T-cell (primary cell): Measurements from ENCODE around the gene CCBE1. TPM values are rescaled to one million over a fixed set of nuclear protein-coding genes. Genes with fewer than 3 reads are reported as not detected.

ENCODE experiments used
- ATAC-seq, 4 experiments: fragments of 200-7000 bp in 3 of 4; fragments of 150-1000 bp in 1 of 4; cut with Tn5 transposase; replicated peaks in 1 of 4; 1 replicate in 3 of 4; 2 replicates in 1 of 4; pipeline ENCODE4 v1.10.0; 2021; ENCODE audit warnings: moderate library complexity in 3 of 4, mild to moderate bottlenecking in 2 of 4, moderate number of reproducible peaks in 1 of 4
- CTCF ChIA-PET, 2 donors: fragments of 300-600 bp; sonication (Branson Sonifier 250); formaldehyde crosslinking; loops; one replicate each; lab custom pipeline; 2022; ENCODE audit warnings: antibody characterized with exemption in 2 of 2; lab: Charles Lee
- POLR2A ChIA-PET, 2 donors: fragments of 300-600 bp; sonication (Branson Sonifier 250); formaldehyde crosslinking; loops; one replicate each; lab custom pipeline; 2022; ENCODE audit warnings: antibody characterized with exemption in 2 of 2; lab: Charles Lee
- DNase-seq, 35 experiments: peaks; one replicate each; pipeline versions ENCODE4 v3.0.0 to v3.0.0-alpha.2; 2013 to 2023
- H3K27ac ChIP-seq: one replicate; pipeline ENCODE4 v1.5.1; 2013; ENCODE audit warnings: low read length
- H3K27me3 ChIP-seq, 2 experiments: replicated peaks in 1 of 2; 1 replicate in 1 of 2; 2 replicates in 1 of 2; pipeline versions ENCODE4 v1.6.1 to v1.7.0; 2013; ENCODE audit warnings: low read length in 1 of 2, mixed read lengths in 1 of 2; ENCODE audit not compliant: control insufficient read depth in 2 of 2, insufficient read depth in 2 of 2; ENCODE audit errors: extremely low read depth in 1 of 2
- H3K36me3 ChIP-seq, 2 donors: 1 replicate in 1 of 2; 2 replicates in 1 of 2; pipeline versions ENCODE4 v1.6.1 to v1.7.0; 2013; ENCODE audit warnings: low read length in 1 of 2; ENCODE audit not compliant: control insufficient read depth in 2 of 2, insufficient read depth in 1 of 2; ENCODE audit errors: extremely low read depth in 1 of 2
- H3K4me1 ChIP-seq, 2 experiments: 1 replicate in 1 of 2; 2 replicates in 1 of 2; pipeline versions ENCODE4 v1.6.1 to v1.7.0; 2013; ENCODE audit warnings: low read length in 2 of 2, mixed read lengths in 1 of 2; ENCODE audit not compliant: insufficient read depth in 2 of 2, control insufficient read depth in 1 of 2; ENCODE audit errors: extremely low read depth in 1 of 2
- H3K4me3 ChIP-seq, 2 donors: 1 replicate in 1 of 2; 2 replicates in 1 of 2; pipeline versions ENCODE4 v1.5.1 to v1.7.0; 2013; ENCODE audit warnings: mild to moderate bottlenecking in 2 of 2, low read length in 1 of 2, moderate library complexity in 1 of 2; ENCODE audit not compliant: control insufficient read depth in 1 of 2; ENCODE audit errors: extremely low read depth in 1 of 2
- H3K9me3 ChIP-seq: 2 replicates; pipeline ENCODE4 v1.7.0; 2013
- H3K27ac Mint-ChIP-seq, 2 donors: one replicate each; pipeline ENCODE4 v1.8.0; 2020 to 2021; ENCODE audit warnings: mild to moderate bottlenecking in 2 of 2, mixed read lengths in 2 of 2
- H3K27me3 Mint-ChIP-seq, 2 donors: one replicate each; pipeline ENCODE4 v1.8.0; 2021 to 2022; ENCODE audit warnings: mixed read lengths in 2 of 2
- H3K36me3 Mint-ChIP-seq: one replicate; pipeline ENCODE4 v1.8.0; 2021; ENCODE audit warnings: mixed read lengths
- H3K4me1 Mint-ChIP-seq, 3 donors: one replicate each; pipeline ENCODE4 v1.8.0; 2020 to 2022; ENCODE audit warnings: mixed read lengths in 3 of 3, mild to moderate bottlenecking in 1 of 3
- H3K4me3 Mint-ChIP-seq, 3 donors: one replicate each; pipeline ENCODE4 v1.8.0; 2020 to 2022; ENCODE audit warnings: mild to moderate bottlenecking in 3 of 3, mixed read lengths in 3 of 3, moderate library complexity in 3 of 3
- H3K9me3 Mint-ChIP-seq, 3 donors: one replicate each; pipeline ENCODE4 v1.8.0; 2020 to 2022; ENCODE audit warnings: mixed read lengths in 3 of 3
- WGBS: methylation state at CpG from one replicate; pipeline ENCODE4 v1.1.5; 2013; ENCODE audit warnings: missing lambda C conversion rate; ENCODE audit not compliant: insufficient coverage; 5-methylcytosine and 5-hydroxymethylcytosine counted together
- total RNA-seq, 35 experiments: library from RNA in 6 of 35; stranded (reverse) in 6 of 35; fragments of 120-200 nt in 1 of 35; gene quantifications; one replicate each; pipeline versions ENCODE4 v1.2.1 to v1.2.4 and lab custom pipeline; 2013 to 2026

Gene CCBE1
- total RNA-seq, 5 donors from 2014 or later (not counting 1 experiment from before 2014, with no cell fraction given): 0.07 to 0.32 (median 0.29) TPM; not detected in 2

DNA sequence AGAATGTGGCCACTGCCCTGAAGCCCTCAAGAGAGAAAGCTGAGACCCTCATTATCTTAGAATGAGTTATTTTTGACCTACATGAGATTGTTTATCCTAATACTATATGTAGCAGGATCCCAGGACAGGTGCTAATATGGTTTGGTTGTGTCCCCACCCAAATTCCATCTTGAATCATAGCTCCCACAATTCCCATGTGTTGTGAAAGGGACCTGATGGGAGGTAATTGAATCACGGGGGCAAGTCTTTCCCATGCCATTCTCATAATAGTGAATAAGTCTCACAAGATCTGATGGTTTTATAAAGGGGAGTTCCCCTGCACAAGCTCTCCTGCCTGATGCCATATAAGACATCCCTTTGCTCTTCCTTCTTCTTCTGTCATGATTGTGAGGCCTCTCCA, 76.8 kb downstream of the CCBE1 start:
- Histone ChIP-seq H3K27me3 (peaks cover 0 to 2% of the 10 kb centered on the region in 2 experiments), H3K9me3 (no peaks in the 10 kb centered on the region), H3K4me1 (no peaks in the 10 kb centered on the region), H3K27ac (no peak overlapping the region), H3K4me3 (no peak overlapping the region), H3K36me3 (no peaks in the 10 kb centered on the region)
- Mint-ChIP-seq H3K4me1 (no peaks in the 10 kb centered on the region), H3K27me3 (peaks cover 0 to 8% of the 10 kb centered on the region in 2 donors), H3K36me3 (no peaks in the 10 kb centered on the region), H3K27ac (no peak overlapping the region), H3K4me3 (no peak overlapping the region), H3K9me3 (no peaks in the 10 kb centered on the region)
- ATAC-seq: no peak
- POLR2A ChIA-PET: interaction anchor here in 1 of 2 donors (0.6 kb wide), 1 partner anchor 51 kb away, joined by 3 read pairs; no protein-coding TSS in a partner anchor
- no peak for DNase-seq
- no CpG with 5 or more reads among the region's 1 CpG for WGBS
- CTCF ChIA-PET: no interaction called here

DNA sequence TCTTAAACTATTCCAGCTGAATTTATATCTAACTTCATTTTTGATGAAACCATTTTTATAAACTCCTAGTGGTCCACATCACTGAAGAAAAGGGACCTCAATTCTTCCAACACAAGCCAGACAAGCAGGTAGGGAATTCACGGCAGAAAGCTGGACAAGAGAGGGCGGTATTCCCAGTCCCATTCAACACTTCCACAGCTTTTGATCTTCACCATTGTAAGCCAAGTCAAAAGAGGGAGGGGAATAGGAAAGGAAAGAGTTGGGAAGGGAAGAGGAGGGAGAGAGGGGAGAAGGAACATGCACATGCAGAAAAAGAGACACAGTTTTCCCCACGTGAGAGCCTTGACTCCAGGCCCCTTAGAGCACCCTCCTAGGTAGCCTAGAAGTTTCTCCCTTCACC, 77.4 kb downstream of the CCBE1 start:
- H3K27me3 ChIP-seq: peaks cover 0 to 2% of the 10 kb centered on the region in 2 experiments
- CTCF ChIA-PET: no interaction called here
- H3K36me3 Mint-ChIP-seq: no peaks in the 10 kb centered on the region
- POLR2A ChIA-PET: no interaction called here
- no peak overlapping the region for H3K4me3 ChIP-seq
- H3K4me3 Mint-ChIP-seq: no peak overlapping the region
- no peak overlapping the region for H3K27ac Mint-ChIP-seq
- ATAC-seq: no peak
- H3K9me3 ChIP-seq: no peaks in the 10 kb centered on the region
- no peaks in the 10 kb centered on the region for H3K36me3 ChIP-seq
- no peaks in the 10 kb centered on the region for H3K9me3 Mint-ChIP-seq
- DNase-seq: no peak
- H3K27ac ChIP-seq: no peak overlapping the region
- peaks cover 0 to 11% of the 10 kb centered on the region in 2 donors for H3K27me3 Mint-ChIP-seq
- no peaks in the 10 kb centered on the region for H3K4me1 ChIP-seq
- no CpG with 5 or more reads among the region's 3 CpGs for WGBS
- H3K4me1 Mint-ChIP-seq: no peaks in the 10 kb centered on the region

DNA sequence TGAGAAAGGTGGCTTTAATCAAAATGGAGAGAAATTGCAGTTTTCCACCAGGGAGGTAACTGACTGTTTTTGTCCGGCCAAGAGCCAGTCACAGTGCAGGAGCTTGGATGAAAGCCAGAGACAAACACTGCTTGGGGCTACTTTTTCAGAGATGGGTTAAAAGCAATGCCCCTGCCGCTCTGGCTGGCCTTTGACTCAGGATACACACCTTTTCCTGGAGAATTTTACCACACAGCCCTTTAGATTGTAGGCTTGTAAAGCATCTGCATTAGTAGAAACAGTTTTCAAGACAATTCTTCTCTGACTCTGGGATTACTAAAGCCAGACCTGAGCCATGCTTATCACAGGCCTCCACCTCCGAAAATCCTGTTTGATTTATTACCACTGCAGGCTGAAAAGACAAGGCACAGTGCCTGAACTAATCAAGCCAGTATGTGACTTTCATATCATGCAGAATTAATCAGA, 79.7 kb downstream of the CCBE1 start:
- H3K9me3 Mint-ChIP-seq: no peaks in the 10 kb centered on the region
- ATAC-seq: no peak
- no peak overlapping the region for H3K4me3 ChIP-seq
- no peak overlapping the region for H3K27ac ChIP-seq
- no peak overlapping the region for H3K4me3 Mint-ChIP-seq
- CTCF ChIA-PET: no interaction called here
- no peaks in the 10 kb centered on the region for H3K9me3 ChIP-seq
- H3K27ac Mint-ChIP-seq: no peak overlapping the region
- no peaks in the 10 kb centered on the region for H3K4me1 Mint-ChIP-seq
- H3K27me3 ChIP-seq: peaks cover 0 to 2% of the 10 kb centered on the region in 2 experiments
- no peak for DNase-seq
- peaks cover 0 to 8% of the 10 kb centered on the region in 2 donors for H3K27me3 Mint-ChIP-seq
- H3K36me3 ChIP-seq: no peaks in the 10 kb centered on the region
- POLR2A ChIA-PET: no interaction called here
- H3K4me1 ChIP-seq: no peaks in the 10 kb centered on the region
- WGBS: 53% methylated on average over 2 of the region's 3 CpGs
- H3K36me3 Mint-ChIP-seq: no peaks in the 10 kb centered on the region

DNA sequence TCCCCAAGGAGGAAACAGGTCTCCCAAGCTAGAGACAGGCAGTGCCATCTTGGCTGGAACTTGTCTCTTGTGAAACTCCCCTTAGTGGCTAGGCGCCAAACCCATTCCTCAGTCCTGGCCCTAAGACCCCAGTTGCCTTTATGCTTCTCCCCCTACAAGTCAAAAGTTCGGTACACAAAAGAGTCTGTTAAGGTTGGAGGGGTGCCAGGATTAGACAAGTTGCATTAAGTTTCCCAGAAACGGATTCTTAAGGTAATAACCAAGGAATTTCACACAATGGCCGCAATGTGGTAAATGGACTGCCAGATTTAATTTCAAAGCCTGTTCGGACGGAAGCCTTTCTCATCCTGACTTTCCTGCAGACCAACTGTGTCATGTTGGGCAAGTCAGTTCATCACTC, 80.7 kb downstream of the CCBE1 start:
- H3K27me3 ChIP-seq: peaks cover 0 to 2% of the 10 kb centered on the region in 2 experiments
- Mint-ChIP-seq H3K27ac (no peak overlapping the region), H3K36me3 (no peaks in the 10 kb centered on the region), H3K4me1 (no peaks in the 10 kb centered on the region), H3K4me3 (no peak overlapping the region), H3K9me3 (no peaks in the 10 kb centered on the region), H3K27me3 (peaks cover 0 to 8% of the 10 kb centered on the region in 2 donors)
- no peaks in the 10 kb centered on the region for H3K36me3 ChIP-seq
- no peaks in the 10 kb centered on the region for H3K9me3 ChIP-seq
- POLR2A ChIA-PET: no interaction called here
- DNase-seq (no peak), ATAC-seq (no peak)
- H3K4me1 ChIP-seq: no peaks in the 10 kb centered on the region
- no peak overlapping the region for H3K27ac ChIP-seq
- CTCF ChIA-PET: no interaction called here
- H3K4me3 ChIP-seq: no peak overlapping the region
- 90% methylated on average over 2 of the region's 6 CpGs for WGBS

DNA sequence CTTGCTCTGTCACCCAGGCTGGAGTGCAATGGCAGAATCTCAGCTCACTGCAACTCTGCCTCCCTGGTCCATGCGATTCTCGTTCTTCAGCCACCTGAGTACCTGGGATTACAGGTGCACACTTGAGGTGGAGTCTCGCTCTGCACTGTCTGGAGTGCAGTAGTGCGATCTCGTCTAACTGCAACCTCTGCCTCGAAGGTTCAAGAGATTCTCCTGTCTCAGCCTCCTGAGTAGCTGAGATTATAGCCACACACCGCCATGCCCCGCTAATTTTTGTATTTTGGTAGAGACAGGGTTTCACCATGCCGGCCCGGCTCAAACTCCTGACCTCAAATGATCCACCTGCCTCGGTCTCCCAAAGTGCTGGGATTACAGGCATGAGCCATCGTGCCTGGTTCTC, 83.3 kb downstream of the CCBE1 start:
- 91% methylated on average over 6 of the region's 12 CpGs for WGBS
- Mint-ChIP-seq H3K4me1 (no peaks in the 10 kb centered on the region), H3K27me3 (peaks cover 0 to 10% of the 10 kb centered on the region in 2 donors)

DNA sequence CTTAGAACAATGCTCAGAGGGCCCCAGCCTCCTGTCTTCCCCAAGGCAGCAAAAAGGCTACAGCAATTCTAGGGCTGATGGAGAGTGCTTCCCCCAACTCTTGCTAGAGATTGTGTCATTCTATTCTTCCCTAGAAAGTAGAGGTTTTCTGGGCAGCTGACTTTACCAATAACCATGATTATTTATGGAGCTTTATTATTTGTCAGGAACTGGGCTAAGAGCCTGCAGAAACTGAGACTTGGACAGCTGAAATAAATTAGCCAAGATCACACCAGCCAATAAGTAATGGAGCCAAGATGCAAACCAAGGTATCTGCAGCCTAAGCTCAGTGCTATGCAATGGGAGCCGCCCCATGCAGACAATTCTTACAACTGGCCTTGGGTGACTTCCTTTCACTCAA, 84.8 kb downstream of the CCBE1 start:
- Mint-ChIP-seq H3K36me3 (no peaks in the 10 kb centered on the region), H3K9me3 (peaks cover 0 to 9% (median 0%) of the 10 kb centered on the region in 3 donors), H3K4me3 (no peak overlapping the region), H3K4me1 (no peaks in the 10 kb centered on the region), H3K27ac (no peak overlapping the region), H3K27me3 (peaks cover 0 to 12% of the 10 kb centered on the region in 2 donors)
- no peak overlapping the region for H3K4me3 ChIP-seq
- DNase-seq: no peak
- H3K27ac ChIP-seq: no peak overlapping the region
- POLR2A ChIA-PET: no interaction called here
- 100% methylated on average over 1 of the region's 1 CpG for whole genome bisulfite sequencing
- no peaks in the 10 kb centered on the region for H3K9me3 ChIP-seq
- H3K4me1 ChIP-seq: no peaks in the 10 kb centered on the region
- no peak for ATAC-seq
- H3K27me3 ChIP-seq: no peaks in the 10 kb centered on the region
- CTCF ChIA-PET: no interaction called here
- H3K36me3 ChIP-seq: no peaks in the 10 kb centered on the region

More for the DNA sequence above, 83.3 kb downstream of the CCBE1 start:
- no peaks in the 10 kb centered on the region for H3K4me1 ChIP-seq
- ATAC-seq (no peak), DNase-seq (no peak)
- ChIA-PET POLR2A (no interaction called here), CTCF (no interaction called here)
- peaks cover 0 to 2% of the 10 kb centered on the region in 2 experiments for H3K27me3 ChIP-seq
- no peaks in the 10 kb centered on the region for H3K9me3 ChIP-seq
- Mint-ChIP-seq H3K36me3 (no peaks in the 10 kb centered on the region), H3K9me3 (peaks cover 0 to 7% (median 0%) of the 10 kb centered on the region in 3 donors), H3K4me3 (no peak overlapping the region), H3K27ac (no peak overlapping the region)
- H3K27ac ChIP-seq: no peak overlapping the region
- H3K4me3 ChIP-seq: no peak overlapping the region
- no peaks in the 10 kb centered on the region for H3K36me3 ChIP-seq
